ENCODE data around the gene GPX7.

Gene GPX7

DNA sequence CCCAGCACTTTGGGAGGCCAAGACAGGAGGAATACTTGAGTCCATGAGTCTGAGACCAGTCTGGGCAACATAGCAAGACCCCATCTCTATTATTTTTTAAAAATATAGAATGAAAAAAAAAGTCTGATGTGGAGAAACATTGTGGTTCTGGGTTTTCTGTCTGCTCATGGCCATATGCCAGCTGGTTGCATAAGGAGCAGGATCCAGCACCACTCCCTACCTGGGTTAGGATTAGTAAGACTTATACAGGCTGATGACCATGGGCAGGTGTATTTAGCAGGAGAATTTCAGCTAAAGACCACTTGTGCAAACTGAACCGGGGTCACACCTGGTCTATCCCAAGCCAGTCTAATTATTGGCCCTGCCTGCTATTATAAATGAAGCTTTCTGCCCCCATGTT, 16.7 kb upstream of the GPX7 start:
- TF ChIP-seq, protein P1, sequence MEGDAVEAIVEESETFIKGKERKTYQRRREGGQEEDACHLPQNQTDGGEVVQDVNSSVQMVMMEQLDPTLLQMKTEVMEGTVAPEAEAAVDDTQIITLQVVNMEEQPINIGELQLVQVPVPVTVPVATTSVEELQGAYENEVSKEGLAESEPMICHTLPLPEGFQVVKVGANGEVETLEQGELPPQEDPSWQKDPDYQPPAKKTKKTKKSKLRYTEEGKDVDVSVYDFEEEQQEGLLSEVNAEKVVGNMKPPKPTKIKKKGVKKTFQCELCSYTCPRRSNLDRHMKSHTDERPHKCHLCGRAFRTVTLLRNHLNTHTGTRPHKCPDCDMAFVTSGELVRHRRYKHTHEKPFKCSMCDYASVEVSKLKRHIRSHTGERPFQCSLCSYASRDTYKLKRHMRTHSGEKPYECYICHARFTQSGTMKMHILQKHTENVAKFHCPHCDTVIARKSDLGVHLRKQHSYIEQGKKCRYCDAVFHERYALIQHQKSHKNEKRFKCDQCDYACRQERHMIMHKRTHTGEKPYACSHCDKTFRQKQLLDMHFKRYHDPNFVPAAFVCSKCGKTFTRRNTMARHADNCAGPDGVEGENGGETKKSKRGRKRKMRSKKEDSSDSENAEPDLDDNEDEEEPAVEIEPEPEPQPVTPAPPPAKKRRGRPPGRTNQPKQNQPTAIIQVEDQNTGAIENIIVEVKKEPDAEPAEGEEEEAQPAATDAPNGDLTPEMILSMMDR (IDR thresholded peaks at IDR 0.05; ENCODE audit: insufficient read depth, missing control alignments) = no peak
- DNase-seq (ENCODE audit: insufficient read length, low spot score) = no peak
- FAIRE-seq = no peak

DNA sequence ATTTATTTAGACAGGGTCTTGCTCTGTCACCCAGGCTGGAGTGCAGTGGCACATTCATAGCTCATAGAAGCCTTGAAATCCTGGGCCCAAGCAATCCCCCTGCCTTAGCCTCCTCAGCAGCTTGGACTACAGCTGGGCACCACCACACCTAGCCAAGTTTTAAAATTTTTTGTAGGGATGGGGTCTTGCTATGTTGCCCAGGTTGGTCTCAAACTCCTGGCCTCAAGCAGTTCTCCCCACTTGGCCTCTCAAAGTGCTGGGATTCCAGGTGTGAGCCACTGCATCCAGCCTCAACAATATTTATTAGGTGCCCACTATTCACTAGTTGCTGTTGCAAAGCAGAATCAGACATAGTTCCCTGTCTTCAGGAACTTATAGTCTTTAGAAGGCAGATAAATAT, 14.1 kb upstream of the GPX7 start:
- TF ChIP-seq, protein P1 (IDR thresholded peaks at IDR 0.05; ENCODE audit: insufficient read depth, missing control alignments) = no peak
- no peak for FAIRE-seq
- DNase-seq (ENCODE audit: insufficient read length, low spot score) = no peak

DNA sequence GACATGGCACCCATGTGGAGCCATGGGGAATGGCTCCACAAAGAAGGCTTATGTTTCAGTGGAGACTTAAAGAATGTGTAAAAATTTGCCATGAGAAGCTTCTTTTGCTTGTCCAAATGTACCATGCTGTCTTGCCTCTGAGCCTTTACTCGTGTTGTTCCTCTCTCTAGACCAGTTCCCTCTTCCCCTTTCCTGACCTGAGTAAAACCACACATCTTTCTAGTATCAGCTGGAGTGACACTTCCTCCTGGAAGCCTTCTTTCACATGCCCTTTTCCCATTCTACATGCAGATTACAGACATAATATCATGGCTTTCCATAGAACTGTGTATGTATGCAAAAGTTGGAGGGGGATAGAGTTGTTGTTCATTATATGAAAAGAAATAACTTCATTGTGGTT, 13.6 kb upstream of the GPX7 start:
- no peak for DNase-seq (ENCODE audit: insufficient read length, low spot score)
- TF ChIP-seq, protein P1 (IDR thresholded peaks at IDR 0.05; ENCODE audit: insufficient read depth, missing control alignments) = no peak
- no peak for FAIRE-seq

DNA sequence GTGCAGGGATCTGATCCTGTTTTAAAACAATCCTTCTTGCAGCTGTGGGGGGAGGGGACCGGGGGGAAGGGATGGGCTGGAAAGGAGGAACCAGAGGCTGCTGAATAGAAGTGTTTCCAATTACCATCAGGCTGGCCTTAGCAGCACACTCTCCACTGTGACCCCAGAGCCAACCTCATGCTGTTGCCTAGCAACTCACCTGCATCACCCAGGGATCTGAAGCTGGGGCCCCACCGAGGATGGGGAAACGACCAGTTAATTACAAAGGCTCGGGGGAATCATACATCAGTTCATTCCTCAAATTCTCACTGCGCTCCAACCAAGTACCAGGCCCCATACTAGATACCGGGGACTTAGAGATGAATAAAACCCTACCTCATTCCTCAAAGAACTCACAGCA, 11.9 kb upstream of the GPX7 start:
- TF ChIP-seq, protein P1 (IDR thresholded peaks at IDR 0.05; ENCODE audit: insufficient read depth, missing control alignments) = no peak
- DNase-seq (ENCODE audit: insufficient read length, low spot score) (no peak), FAIRE-seq (no peak)

DNA sequence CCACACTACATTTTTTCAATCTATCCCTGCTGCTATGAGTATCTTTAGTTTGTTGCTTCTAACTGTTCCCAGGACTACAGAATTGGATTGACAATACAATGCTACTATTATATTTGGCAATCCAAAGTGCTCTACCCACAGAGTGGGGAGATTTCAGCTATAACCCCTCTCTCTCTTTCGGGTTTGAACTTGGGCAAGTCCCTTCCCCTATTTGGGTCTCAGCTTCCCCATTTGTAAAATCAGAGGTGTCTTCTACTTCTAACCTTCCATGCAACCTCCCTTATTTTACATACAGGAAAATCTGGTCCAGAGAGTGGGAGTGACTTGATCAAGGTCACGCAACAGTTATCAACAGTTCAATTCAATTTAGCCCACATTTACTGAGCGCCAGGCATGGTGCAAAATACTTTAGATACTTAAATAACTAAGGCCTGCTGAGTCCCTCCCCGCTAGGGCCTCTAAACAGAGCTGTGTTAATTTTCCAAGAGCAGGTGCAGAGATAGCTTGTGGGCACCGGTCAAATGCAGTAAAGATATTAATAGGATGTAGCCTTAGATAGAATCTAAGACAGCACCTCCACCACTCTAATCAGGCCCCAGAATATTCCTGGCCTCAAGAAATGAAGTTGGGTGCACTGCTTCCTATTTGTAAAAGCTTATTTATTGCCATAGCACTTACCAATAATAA, 9.4 kb upstream of the GPX7 start:
- DNase-seq (ENCODE audit: insufficient read length, low spot score) = no peak
- TF ChIP-seq, protein P1 (IDR thresholded peaks at IDR 0.05; ENCODE audit: insufficient read depth, missing control alignments) = no peak
- no peak for FAIRE-seq

DNA sequence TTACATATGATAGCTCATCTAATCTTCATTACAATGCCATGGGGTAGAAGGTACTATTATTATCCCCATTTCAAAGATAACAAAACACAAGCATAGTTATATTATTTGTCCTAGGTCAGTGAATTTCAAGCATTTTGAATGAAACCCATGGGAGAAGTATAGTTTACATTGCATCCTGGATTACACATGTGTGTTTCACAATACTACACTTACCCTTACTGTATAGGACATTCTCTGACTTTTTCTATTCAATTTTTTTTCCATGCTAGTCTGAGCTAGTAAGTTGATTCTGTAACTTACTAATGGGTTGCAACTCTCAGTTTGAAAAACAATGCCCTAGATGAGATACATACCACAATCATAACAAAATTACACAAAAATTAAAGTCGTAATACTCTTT, 8.7 kb upstream of the GPX7 start:
- no peak for FAIRE-seq
- DNase-seq (ENCODE audit: insufficient read length, low spot score) = no peak
- TF ChIP-seq, protein P1 (IDR thresholded peaks at IDR 0.05; ENCODE audit: insufficient read depth, missing control alignments) = no peak

DNA sequence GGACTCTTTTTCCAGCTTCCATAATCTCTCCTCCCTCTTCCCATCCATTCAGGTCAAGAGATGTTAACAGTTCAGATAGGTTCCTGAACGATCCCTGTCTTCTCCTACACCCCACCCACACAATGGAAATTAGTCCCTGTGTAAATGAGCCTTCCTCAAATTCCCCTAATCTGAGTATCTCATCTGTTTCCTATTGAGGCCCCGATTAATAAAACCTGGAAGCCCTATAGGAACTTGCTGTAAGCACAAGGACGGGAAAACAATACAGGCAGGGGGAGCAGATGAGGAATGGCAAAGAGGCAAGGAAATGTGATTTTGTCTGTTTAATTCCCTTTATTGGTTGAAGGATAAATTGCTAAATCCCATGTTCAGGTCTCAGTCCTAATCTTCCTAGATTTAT, 7.1 kb upstream of the GPX7 start:
- TF ChIP-seq, protein P1 (IDR thresholded peaks at IDR 0.05; ENCODE audit: insufficient read depth, missing control alignments) = no peak
- DNase-seq (ENCODE audit: insufficient read length, low spot score) (no peak), FAIRE-seq (no peak)
